NB4 (cell line): Measurements from ENCODE around the gene IL17RC.

Experiments
- MAX ChIP-seq: IDR thresholded peaks from 2 replicates; pipeline ENCODE4 v1.6.1; 2011; ENCODE audit warnings: low read depth, low read length
- MYC ChIP-seq: IDR thresholded peaks from 2 replicates; pipeline ENCODE4 v1.6.1; 2011; ENCODE audit warnings: low read depth, low read length
- POLR2A ChIP-seq: IDR thresholded peaks from 2 replicates; pipeline ENCODE4 v1.6.1; 2011; ENCODE audit warnings: mild to moderate bottlenecking; ENCODE audit not compliant: insufficient read length; ENCODE audit errors: extremely low read depth
- TF ChIP-seq, protein P1 (sequence below): IDR thresholded peaks from one replicate; pipeline ENCODE4 v1.5.1; 2012; ENCODE audit warnings: low read depth, low read length

DNA sequence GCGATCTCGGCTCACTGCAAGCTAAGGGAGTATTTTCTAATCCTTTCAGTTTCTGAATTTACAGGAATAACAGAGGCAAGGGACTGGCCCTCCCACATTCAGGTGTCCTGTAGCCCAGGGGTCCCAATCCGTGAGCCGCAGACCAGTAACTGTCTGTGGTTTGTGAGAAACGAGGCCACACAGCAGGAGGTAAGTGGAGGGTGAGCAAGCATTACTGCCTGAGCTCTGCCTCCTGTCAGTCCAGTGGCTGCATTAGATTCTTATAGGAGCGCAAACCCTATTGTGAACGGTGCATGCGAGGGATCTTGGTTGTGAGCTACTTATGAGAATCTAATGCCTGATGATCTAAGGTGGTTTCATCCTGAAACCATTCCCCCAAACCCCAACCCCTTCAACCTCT, 5.0 kb upstream of the IL17RC start:
- TF ChIP-seq POLR2A (no peak), MAX (no peak), MYC (no peak)
- TF ChIP-seq, protein P1, sequence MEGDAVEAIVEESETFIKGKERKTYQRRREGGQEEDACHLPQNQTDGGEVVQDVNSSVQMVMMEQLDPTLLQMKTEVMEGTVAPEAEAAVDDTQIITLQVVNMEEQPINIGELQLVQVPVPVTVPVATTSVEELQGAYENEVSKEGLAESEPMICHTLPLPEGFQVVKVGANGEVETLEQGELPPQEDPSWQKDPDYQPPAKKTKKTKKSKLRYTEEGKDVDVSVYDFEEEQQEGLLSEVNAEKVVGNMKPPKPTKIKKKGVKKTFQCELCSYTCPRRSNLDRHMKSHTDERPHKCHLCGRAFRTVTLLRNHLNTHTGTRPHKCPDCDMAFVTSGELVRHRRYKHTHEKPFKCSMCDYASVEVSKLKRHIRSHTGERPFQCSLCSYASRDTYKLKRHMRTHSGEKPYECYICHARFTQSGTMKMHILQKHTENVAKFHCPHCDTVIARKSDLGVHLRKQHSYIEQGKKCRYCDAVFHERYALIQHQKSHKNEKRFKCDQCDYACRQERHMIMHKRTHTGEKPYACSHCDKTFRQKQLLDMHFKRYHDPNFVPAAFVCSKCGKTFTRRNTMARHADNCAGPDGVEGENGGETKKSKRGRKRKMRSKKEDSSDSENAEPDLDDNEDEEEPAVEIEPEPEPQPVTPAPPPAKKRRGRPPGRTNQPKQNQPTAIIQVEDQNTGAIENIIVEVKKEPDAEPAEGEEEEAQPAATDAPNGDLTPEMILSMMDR = no peak
